Left renal cortex interstitium (tissue), 4 donors: Measurements from ENCODE around the gene AMHR2. TPM values are rescaled to one million over a fixed set of nuclear protein-coding genes. Genes with fewer than 3 reads are reported as not detected.
"Not testable (repeated sequence)": the region's sequence is repeated elsewhere in the genome, so short reads cannot be mapped to it uniquely, and the experiment has no call there.

Source experiments
- DNase-seq, 4 donors: peaks; one replicate each; pipeline ENCODE4 v3.0.0-alpha.2; 2013; ENCODE audit warnings: low read depth in 4 of 4, low spot score in 2 of 4, missing footprints in 1 of 4
- polyA plus RNA-seq, 4 donors: library from polyadenylated mRNA; unstranded; fragments of 120-200 nt; gene quantifications; one replicate each; pipeline ENCODE4 v1.2.1, GENCODE V29; 2013; ENCODE audit not compliant: insufficient read length in 4 of 4

Gene AMHR2
- polyA plus RNA-seq, 4 donors, result 0.24 to 0.65 (median 0.45) TPM

GRCh38 chr12:53413485-53414204 lies 10.0 kb upstream of the AMHR2 start:
- DNase-seq, result no peak

DNA sequence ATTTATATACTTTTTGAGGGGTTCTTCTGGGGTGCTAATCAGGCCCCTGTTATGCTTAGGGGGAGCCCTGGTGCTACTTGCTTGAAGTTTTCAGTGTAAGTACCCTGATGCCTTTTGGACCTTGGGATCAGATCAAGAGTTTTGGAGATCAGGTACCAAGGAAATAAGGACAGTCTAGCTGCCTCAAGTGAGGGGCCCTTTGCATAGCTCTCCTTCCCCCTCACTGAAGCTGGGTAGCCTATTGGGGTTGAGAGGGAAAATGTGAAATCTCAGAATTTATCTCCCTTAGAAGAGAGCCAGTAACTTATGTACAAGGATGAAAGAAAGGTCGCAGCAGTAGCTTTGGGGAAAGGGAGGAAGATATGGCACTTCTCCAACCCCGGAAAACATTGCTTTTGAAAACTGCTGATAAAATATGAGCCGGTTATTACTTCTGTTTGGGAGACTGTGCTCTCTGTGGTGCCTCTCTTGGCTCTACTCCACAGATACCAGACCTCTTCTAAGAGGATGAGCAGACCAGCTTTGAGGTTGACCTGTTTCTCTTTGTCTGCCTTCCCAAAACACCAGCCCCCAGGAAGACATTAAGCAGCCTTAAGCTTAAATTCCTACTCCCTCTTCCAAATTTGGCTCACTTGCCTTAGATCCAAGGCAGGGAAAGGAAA lies 8.8 kb upstream of the AMHR2 start:
- DNase-seq, result no peak

- DNase-seq, result not testable (repeated sequence)
Observed at GRCh38 chr12:53415752-53416389, 7.8 kb upstream of the AMHR2 start.

GRCh38 chr12:53417291-53417816 lies 6.3 kb upstream of the AMHR2 start:
- DNase-seq, result not testable (repeated sequence)

- no peak for DNase-seq
Observed at GRCh38 chr12:53418221-53418620, 5.4 kb upstream of the AMHR2 start.

DNA sequence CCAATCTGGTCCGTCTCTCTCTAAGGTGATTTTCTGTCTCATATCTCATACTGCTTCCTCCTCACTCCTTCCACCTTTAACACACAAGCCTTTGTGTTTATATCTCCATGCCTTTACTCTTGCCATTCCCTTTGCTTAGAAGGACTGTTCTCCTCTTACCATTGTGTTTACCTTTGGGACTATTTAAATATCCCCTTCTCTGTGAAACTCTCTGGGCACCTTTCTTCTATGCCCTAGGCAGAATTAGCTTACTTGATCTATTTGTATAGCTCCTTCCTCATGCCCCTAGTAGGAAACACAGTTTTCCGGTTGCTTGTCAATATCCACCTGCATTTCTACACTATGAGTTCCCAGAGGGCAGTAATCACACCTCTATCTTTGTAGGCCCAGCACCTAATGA lies 3.9 kb upstream of the AMHR2 start:
- DNase-seq, result no peak

DNA sequence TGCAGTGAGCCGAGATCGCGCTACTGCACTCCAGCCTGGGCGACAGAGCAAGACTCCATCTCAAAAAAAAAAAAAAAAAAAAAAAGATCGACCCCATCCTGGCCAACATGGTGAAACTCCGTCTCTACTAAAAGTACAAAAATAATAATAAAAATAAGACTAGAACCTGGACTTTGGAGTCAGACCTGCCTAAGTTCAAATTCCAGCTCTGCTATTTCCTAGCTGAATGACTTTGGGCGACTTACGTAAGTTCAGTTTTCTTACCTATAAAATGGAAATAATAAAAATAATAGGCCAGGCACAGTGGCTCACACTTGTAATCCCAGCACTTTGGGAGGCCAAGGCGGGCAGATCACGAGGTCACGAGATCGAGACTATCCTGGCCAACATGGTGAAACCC lies 1.4 kb upstream of the AMHR2 start:
- not testable (repeated sequence) for DNase-seq

DNA sequence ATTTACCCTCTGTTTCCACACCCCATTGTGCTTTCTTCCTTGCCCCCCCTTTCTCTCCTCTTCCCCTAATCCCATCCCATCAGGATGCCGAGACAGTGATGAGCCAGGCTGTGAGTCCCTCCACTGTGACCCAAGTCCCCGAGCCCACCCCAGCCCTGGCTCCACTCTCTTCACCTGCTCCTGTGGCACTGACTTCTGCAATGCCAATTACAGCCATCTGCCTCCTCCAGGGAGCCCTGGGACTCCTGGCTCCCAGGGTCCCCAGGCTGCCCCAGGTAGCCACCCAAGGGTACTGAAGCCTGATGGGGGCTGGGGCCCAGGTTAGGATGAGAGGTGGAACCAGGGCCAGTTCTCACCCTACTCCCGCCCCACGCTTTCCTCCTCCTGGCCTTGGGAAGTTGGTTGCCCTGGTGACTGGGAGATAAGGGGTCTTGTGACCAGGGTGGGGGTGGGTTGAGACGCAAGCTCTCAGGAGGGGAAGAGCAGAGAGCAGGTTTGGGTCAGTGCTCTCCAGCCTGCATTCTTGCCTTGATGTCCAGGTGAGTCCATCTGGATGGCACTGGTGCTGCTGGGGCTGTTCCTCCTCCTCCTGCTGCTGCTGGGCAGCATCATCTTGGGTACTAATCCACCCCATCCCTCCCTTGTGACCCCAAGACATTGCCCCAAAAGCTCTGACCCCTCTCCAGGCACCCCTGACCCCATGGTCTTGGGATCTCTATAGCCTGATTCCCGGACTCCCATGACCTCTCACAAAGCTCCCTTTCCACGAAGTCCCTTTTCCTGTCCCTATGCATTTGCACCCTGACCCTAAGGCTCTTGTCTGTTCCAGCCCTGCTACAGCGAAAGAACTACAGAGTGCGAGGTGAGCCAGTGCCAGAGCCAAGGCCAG lies 1.2 kb downstream of the AMHR2 start:
- no peak for DNase-seq

DNA sequence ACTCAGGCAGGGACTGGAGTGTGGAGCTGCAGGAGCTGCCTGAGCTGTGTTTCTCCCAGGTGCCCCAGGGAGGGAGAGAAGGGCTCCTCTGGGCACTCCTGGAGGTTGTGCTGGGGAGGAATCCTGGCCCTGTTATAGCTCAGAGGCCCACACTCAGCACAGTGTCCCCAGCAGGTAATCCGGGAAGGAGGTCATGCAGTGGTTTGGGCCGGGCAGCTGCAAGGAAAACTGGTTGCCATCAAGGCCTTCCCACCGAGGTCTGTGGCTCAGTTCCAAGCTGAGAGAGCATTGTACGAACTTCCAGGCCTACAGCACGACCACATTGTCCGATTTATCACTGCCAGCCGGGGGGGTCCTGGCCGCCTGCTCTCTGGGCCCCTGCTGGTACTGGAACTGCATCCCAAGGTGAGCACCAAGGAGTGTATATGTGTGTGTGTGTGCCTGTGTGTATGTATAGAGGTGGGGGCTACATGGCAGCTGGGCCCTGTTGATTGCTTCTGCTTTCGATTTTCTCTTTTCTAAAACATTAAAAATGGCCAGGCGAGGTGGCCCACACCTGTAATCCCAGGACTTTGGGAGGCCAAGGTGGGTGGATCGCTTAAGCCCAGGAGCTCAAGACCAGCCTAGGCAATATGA lies 2.0 kb downstream of the AMHR2 start:
- no peak for DNase-seq

- no peak for DNase-seq
Observed at GRCh38 chr12:53427905-53428594, 4.4 kb downstream of the AMHR2 start.

DNA sequence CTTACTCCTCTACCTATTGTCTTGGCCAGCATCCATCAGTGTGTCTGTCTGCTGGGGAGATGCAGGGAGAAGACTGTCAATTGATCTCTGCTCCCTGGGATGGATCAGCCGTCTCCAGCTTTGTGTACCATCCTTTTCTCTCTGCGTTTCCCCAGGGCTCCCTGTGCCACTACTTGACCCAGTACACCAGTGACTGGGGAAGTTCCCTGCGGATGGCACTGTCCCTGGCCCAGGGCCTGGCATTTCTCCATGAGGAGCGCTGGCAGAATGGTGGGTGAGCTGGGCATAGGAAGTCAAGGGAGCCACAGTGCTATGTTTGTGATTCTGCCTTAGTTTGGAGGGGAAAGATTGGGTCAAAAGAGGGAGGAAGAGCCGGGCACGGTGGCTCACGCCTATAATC lies 5.1 kb downstream of the AMHR2 start:
- no peak for DNase-seq

DNA sequence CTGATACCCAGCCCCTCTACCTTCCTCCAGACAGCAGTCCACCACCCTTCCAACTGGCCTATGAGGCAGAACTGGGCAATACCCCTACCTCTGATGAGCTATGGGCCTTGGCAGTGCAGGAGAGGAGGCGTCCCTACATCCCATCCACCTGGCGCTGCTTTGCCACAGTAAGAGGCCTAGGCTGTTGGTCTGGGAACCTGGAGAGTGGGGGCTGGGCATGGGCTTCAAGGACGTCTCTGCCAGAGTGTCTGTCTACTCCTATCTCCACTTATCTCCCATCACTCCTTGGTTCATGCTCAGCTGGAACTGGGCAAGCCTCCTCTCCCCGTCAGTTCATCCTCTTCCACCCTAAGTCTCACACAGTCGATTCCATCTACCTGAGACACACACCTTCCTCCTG lies 6.5 kb downstream of the AMHR2 start:
- DNase-seq, result no peak

GRCh38 chr12:53431187-53431586 lies 7.5 kb downstream of the AMHR2 start:
- DNase-seq, result no peak

DNA sequence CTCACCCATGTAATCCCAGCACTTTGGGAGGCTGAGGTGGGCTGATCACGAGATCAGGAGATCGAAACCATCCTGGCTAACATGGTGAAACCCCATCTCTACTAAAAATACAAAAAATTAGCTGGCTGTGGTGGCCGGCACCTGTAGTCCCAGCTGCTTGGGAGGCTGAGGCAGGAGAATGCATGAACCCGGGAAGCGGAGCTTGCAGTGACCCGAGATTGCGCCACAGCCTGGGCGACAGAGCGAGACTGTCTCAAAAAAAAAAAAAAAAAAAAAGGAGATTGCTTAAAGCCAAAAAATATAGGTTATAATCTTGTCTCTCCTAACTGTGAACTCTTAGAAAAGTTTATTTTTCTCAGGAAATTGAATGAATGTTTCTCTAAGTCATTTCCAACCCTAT lies 11.7 kb downstream of the AMHR2 start:
- not testable (repeated sequence) for DNase-seq

DNA sequence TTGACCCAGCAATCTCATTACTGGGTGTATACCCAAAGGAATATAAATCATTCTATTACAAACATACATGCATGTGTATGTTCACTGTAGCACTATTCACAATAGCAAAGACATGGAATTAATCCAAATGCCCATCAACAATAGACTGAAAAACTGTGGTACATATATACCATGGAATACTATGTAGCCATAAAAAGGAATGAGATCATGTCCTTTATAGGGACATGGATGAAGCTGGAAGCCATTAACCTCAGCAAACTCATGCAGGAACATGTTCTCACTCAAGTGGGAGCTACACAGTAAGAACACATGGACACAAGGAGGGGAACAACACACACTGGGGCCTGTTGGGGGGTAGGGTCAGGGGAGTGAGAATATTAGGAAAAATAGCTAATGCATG lies 15.9 kb downstream of the AMHR2 start:
- not testable (repeated sequence) for DNase-seq

- DNase-seq, result peak; percentile 92 to 98 (median 94)
Observed at GRCh38 chr12:53441040-53441833, 17.6 kb downstream of the AMHR2 start, which contains the start of gene PRR13. Gene PRR13 (plus strand): TSS chr12:53441734. CDS start chr12:53442715, 981 bp downstream.

GRCh38 chr12:53443955-53444354 lies 20.3 kb downstream of the AMHR2 start:
- DNase-seq, result no peak

DNA sequence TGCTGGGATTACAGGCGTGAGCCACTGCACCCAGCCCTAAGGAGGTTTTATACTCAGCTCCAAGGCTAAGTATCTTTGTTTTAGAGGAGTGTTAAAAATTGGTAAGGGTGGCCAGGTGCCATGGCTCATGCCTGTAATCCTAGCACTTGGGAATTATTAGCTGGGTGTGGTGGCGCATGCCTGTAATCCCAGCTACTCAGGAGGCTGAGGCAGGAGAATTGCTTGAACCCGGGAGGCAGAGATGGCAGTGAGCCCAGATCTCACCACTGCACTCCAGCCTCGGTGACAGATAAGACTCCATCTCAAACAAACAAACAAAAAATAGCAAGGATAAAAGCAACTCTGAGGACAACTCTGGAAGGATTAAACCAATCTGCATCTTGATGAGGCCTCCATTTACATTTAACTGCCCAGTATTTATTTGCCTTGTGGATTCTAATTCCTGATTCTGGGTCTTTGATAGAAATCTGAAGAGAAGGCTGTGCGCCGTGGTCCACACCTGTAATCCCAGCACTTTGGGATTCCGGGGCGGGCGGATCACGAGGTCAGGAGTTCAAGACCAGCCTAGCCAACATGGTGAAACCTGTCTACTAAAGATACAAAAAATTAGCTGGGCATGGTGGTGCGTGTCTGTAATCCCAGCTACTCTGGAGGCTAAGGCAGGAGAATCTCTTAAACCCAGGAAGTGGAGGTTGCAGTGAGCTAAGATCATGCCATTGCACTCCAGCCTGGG lies 21.1 kb downstream of the AMHR2 start:
- not testable (repeated sequence) for DNase-seq
